ENCODE results near the gene NADSYN1.
"Not testable (repeated sequence)": the region's sequence is repeated elsewhere in the genome, so short reads cannot be mapped to it uniquely, and the experiment has no call there.

The NADSYN1 gene

DNA sequence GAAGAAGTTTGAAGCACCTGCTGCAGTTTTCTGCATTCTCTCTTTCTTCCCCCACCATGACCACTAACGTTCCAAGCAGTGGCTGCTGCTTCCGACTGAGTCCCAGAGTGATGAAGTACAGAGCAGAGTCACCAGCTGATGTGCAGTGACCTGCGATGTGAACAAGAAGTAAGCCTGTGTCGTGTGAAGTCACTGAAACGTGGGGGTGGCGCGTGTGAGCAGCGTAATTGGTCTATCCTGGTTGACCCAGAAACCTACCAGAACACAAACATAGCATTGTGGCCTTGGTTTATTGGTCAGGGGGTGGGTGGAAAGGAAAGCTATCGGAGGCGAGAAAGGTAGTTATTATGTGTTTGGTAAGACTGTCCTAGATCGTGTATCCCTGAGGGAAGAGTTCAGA, 77.6 kb downstream of the NADSYN1 start:
- DNase-seq: no peak

- DNase-seq: no peak
These were observed 79.1 kb downstream of the NADSYN1 start for GRCh38 chr11:71532036-71532610.

DNA sequence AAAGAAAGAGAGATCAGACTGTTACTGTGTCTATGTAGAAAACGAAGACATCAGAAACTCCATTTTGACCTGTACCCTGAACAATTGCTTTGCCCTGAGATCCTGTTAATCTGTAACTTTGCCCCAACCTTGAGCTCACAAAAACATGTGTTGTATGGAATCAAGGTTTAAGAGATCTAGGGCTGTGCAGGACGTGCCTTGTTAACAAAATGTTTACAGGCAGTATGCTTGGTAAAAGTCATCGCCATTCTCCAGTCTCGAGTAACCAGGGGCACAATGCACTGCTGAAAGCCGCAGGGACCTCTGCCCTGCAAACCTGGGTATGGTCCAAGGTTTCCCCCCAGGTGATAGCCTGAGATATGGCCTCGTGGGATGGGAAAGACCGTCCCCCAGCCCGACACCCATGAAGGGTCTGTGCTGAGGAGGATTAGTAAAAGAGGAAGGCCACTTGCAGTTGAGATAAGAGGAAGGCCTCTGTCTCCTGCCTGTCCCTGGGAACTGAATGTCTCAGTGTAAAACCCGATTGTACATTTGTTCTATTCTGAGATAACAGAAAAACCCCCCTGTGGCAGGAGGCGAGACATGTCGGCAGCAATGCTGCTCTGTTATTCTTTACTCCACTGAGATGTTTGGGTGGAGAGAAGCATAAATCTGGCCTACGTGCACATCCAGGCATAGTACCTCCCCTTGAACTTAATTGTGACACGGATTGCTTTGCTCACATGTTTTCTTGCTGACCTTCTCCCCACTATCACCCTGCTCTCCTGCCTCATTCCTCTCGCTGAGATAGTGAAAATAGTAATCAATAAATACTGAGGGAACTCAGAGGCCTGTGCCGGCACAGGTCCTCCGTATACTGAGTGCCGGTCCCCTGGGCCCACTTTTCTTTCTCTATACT, 82.0 kb downstream of the NADSYN1 start:
- DNase-seq: not testable (repeated sequence)

DNA sequence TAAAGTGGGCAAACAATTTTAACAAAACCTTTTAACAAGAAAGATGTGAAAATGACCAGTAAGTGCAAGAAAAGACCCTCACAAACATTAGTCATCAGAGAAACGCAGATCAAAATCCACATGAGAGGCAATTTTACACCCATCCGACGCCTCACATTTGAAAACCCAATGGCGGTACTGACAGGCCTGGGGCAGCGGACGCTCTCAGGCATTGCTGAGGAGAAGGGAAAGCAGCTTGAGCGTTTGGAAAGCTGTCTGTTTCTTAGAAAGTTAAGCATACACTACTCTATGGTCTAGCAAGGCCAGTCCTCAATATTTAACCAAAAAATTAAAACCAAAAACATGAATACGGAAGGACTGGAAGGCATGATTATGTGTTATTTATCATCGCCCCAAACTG, 82.8 kb downstream of the NADSYN1 start:
- no peak for DNase-seq

- DNase-seq: no peak
These were observed 84.5 kb downstream of the NADSYN1 start for GRCh38 chr11:71537537-71537936.

DNA sequence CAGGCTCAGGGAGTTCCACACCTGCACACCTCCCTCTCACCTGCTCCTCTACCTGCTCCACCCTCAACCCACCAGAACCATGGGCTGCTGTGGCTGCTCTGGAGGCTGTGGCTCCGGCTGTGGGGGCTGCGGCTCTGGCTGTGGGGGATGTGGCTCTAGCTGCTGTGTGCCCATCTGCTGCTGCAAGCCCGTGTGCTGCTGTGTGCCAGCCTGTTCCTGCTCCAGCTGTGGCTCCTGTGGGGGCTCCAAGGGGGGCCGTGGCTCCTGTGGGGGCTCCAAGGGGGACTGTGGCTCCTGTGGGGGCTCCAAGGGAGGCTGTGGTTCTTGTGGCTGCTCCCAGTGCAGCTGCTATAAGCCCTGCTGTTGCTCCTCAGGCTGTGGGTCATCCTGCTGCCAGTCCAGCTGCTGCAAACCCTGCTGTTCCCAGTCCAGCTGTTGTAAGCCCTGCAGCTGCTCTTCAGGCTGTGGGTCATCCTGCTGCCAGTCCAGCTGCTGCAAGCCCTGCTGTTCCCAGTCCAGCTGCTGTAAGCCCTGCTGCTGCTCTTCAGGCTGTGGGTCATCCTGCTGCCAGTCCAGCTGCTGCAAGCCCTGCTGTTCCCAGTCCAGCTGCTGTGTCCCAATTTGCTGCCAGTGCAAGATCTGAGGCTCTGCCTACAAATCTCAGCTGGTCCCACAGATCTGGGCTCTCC, 85.1 kb downstream of the NADSYN1 start, which contains the start of gene KRTAP5-8:
KRTAP5-8 (plus strand) TSS at position 49 of the 689 bp plus-strand sequence; CDS start at position 80, 31 bp downstream.
- not testable (repeated sequence) for DNase-seq

- DNase-seq: no peak
These were observed 85.6 kb downstream of the NADSYN1 start for GRCh38 chr11:71538666-71538990.

GRCh38 chr11:71539017-71539416, 86.0 kb downstream of the NADSYN1 start:
- DNase-seq: no peak

GRCh38 chr11:71539971-71540370, 87.0 kb downstream of the NADSYN1 start:
- DNase-seq: not testable (repeated sequence)

GRCh38 chr11:71540521-71541304, 87.7 kb downstream of the NADSYN1 start:
- DNase-seq: not testable (repeated sequence)

DNA sequence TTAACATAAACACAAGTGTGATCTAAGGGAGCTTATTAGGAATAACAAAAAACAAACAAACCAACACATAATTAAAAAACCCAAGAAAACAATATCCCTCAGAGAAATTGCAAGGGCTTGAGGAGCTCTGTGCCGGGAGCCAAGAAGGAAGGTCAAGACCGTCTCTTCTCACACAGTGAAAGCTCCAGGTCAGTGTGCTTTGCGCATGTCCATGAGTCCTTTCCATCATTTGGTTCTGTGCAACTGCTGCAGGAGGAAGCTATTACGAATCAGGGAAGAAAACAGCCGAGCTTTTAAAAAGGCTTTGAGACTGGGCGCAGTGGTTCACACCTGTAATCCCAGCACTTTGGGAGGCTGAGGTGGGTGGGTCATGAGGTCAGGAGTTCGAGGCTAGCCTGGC, 89.4 kb downstream of the NADSYN1 start:
- no peak for DNase-seq

- no peak for DNase-seq
These were observed 90.1 kb downstream of the NADSYN1 start for GRCh38 chr11:71542879-71543777.

DNA sequence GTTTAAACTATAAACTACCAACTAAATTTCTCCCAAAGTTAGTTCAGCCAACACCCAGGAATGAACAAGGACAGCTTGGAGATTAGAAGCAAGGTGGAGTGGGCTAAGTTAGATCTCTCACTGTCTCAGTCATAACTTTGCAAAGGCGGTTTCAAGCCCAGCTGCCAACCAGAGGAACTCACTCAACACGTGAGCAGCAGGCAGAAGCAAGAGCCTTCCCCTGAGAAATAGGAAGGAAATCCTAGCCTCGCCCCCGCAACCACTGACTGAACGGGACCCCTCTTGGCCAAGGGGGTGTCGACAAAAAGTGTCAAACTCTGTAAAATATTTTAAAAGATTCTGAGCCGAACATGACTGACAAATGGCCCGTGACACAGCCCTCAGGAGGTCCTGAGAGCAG, 90.9 kb downstream of the NADSYN1 start:
- no peak for DNase-seq

DNA sequence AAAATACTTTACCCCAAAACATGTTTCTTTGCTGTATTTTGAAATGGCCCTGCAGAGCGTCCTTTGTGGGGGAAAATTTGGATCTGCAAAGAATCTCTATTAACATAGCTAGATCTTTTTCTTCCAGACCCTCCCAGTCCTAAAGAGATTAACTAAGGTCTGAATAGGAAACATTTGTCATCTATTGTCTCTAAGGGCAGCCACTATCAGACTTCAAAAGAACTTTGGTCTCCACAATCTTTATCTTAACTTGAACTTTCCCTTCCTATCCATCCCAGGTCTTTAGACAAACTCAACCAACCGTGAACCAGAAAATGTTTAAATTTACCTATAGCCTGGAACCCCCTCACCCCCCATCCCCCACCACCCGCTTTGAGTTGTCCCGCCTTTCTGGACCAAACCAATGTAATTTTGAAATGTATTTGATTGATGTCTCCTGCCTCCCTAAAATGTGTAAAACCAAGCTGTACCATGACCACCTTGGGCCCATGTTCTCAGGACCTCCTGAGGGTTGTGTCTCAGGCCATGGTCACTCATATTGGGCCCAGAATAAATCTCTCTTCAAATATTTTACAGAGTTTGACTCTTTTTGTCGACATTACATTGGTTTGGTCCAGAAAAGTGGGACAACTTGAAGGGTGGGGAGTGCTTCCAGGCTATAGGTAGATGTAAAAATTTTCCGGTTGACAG, 91.7 kb downstream of the NADSYN1 start:
- DNase-seq: no peak

GRCh38 chr11:71545405-71545966, 92.5 kb downstream of the NADSYN1 start:
- no peak for DNase-seq

GRCh38 chr11:71548120-71548519, 95.1 kb downstream of the NADSYN1 start, which contains the start of gene KRTAP5-9:
KRTAP5-9 (plus strand) TSS chr11:71548420; CDS start chr11:71548658, 238 bp downstream.
- no peak for DNase-seq

DNA sequence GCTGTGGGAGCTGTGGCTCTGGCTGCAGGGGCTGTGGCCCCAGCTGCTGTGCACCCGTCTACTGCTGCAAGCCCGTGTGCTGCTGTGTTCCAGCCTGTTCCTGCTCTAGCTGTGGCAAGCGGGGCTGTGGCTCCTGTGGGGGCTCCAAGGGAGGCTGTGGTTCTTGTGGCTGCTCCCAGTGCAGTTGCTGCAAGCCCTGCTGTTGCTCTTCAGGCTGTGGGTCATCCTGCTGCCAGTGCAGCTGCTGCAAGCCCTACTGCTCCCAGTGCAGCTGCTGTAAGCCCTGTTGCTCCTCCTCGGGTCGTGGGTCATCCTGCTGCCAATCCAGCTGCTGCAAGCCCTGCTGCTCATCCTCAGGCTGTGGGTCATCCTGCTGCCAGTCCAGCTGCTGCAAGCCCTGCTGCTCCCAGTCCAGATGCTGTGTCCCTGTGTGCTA, 95.7 kb downstream of the NADSYN1 start:
- DNase-seq: no peak
